K562 (cell line): Measurements from ENCODE around the gene SPATA24.

Experiments used
- ATF2 ChIP-seq: sonication (generic); formaldehyde crosslinking; IDR thresholded peaks from 2 replicates; pipeline ENCODE4 v1.8.1; 2022; ENCODE audit warnings: missing genetic modification reagents
- CAMTA2 ChIP-seq: fragments of 250-450 bp; sonication (Bioruptor Pico); conservative IDR thresholded peaks from 2 replicates; pipeline ENCODE4 v1.5.1; 2022
- CTCF ChIP-seq, 3 experiments: IDR thresholded peaks in 2 of 3; conservative IDR thresholded peaks in 1 of 3; 2 replicates each; pipeline ENCODE4 v1.5.1; 2011 to 2012; ENCODE audit warnings: low read length in 3 of 3, mild to moderate bottlenecking in 3 of 3, control low read depth in 2 of 3, improper control_type of control experiment in 1 of 3, inconsistent platforms in 1 of 3, low read depth in 1 of 3, mixed read lengths in 1 of 3, moderate library complexity in 1 of 3; ENCODE audit not compliant: insufficient read depth in 2 of 3
- DNMT1 ChIP-seq: fragments of 450-650 bp; IDR thresholded peaks from 2 replicates; pipeline ENCODE4 v1.6.1; 2016; ENCODE audit warnings: antibody characterized with exemption, mild to moderate bottlenecking
- HMG20B ChIP-seq: fragments of 250-450 bp; sonication (Bioruptor Pico); IDR thresholded peaks from 2 replicates; pipeline ENCODE4 v1.5.0; 2021; ENCODE audit warnings: mild to moderate bottlenecking
- MAFK ChIP-seq: IDR thresholded peaks from 2 replicates; pipeline ENCODE4 v1.6.1; 2011; ENCODE audit warnings: low read length, improper control_type of control experiment
- POLR2AphosphoS5 ChIP-seq: IDR thresholded peaks from 2 replicates; pipeline ENCODE4 v1.6.1; 2011; ENCODE audit warnings: mild to moderate bottlenecking, low read depth, low read length, moderate library complexity; ENCODE audit not compliant: control insufficient read depth, insufficient read depth
- SMC3 ChIP-seq: conservative IDR thresholded peaks from 2 replicates; pipeline ENCODE4 v1.6.1; 2011; ENCODE audit warnings: low read depth, low read length, improper control_type of control experiment; ENCODE audit not compliant: insufficient read depth
- ZNF232 ChIP-seq: sonication (generic); formaldehyde crosslinking; IDR thresholded peaks from 2 replicates; pipeline ENCODE4 v1.8.0; 2022; ENCODE audit warnings: mild to moderate bottlenecking, missing genetic modification reagents
- ZNF436 ChIP-seq: fragments of 250-450, 450-650 bp; sonication (Bioruptor Pico); formaldehyde crosslinking; IDR thresholded peaks from 2 replicates; pipeline ENCODE4 v1.7.0; 2020; ENCODE audit warnings: mild to moderate bottlenecking

- 0 out of 2 replicates have a peak, but pooled peaks have one; percentile 34 for TF ChIP-seq SMC3
- no peak for TF ChIP-seq DNMT1
- peak; percentile 62 to 76 (median 67) for TF ChIP-seq CTCF (IDR thresholded peaks at IDR 0.05 in 2 of 3, conservative IDR thresholded peaks at IDR 0.05 in 1 of 3; ENCODE audit: insufficient read depth in 2 of 3, low read depth in 1 of 3, low read length in 3 of 3)
- no peak for TF ChIP-seq HMG20B (CRISPR knock-in tag)
- no peak for TF ChIP-seq ZNF232
- no peak for TF ChIP-seq POLR2AphosphoS5
- no peak for TF ChIP-seq MAFK
- TF ChIP-seq ATF2 (CRISPR knock-in tag): no peak
- TF ChIP-seq CAMTA2 (CRISPR knock-in tag): no peak
- no peak for TF ChIP-seq ZNF436 (CRISPR knock-in tag)
These were observed 1.2 kb downstream of the SPATA24 start for GRCh38 chr5:139402561-139403158.
